ENCODE data around the gene RGS1. TPM values are rescaled to one million over a fixed set of nuclear protein-coding genes. Genes with fewer than 3 reads are reported as not detected.

The RGS1 gene
- total and polyA plus RNA-seq, 9 of the 15 experiments (the other 6 are each of a cell fraction or from before 2014, with no cell fraction given) = not detected

- in situ Hi-C loops (cut with MboI) = no loop called here
- Histone ChIP-seq H3K9me1 (ENCODE audit: control insufficient read depth, insufficient read depth, low read length) (no peaks in the 10 kb centered on the region), H3K9me3 (replicated peaks; ENCODE audit: control insufficient read depth, insufficient read depth, low read depth, low read length) (no peaks in the 10 kb centered on the region), H3K9ac (ENCODE audit: insufficient read depth in 1 of 2, low read depth in 2 of 2, low read length in 2 of 2) (no peak overlapping the region), H2AFZ (ENCODE audit: low read depth, low read length) (no peak overlapping the region), H3K4me1 (replicated peaks in 1 of 2; ENCODE audit: control insufficient read depth in 2 of 2, insufficient read depth in 2 of 2, low read length in 2 of 2) (no peaks in the 10 kb centered on the region), H3K27ac (ENCODE audit: extremely low read depth, low read depth, low read length) (no peak overlapping the region), H3K36me3 (ENCODE audit: control insufficient read depth, insufficient read depth, low read length) (no peaks in the 10 kb centered on the region), H3K4me2 (ENCODE audit: insufficient read depth, low read length) (no peak overlapping the region), H4K20me1 (replicated peaks; ENCODE audit: control insufficient read depth, insufficient read depth, low read length) (no peaks in the 10 kb centered on the region), H3K27me3 (ENCODE audit: control insufficient read depth in 2 of 2, insufficient read depth in 2 of 2, low read length in 2 of 2) (no peaks in the 10 kb centered on the region), H3K79me2 (ENCODE audit: control insufficient read depth, insufficient read depth, low read length) (no peaks in the 10 kb centered on the region), H3K4me3 (no peak overlapping the region)
- FAIRE-seq (no peak), ATAC-seq (no peak), DNase-seq (ENCODE audit: extremely low read depth in 1 of 4, low spot score in 3 of 4) (no peak)
- ChIA-PET CTCF (ENCODE audit: low intra/inter-chr PET ratio) (no interaction called here), POLR2A (no interaction called here)
- intact Hi-C loops (cut with micrococcal nuclease) = no loop called here
- BruUV-seq (replicated peaks) = no TSS peak
- TF ChIP-seq MTA1 (IDR thresholded peaks at IDR 0.05; ENCODE audit: borderline replicate concordance) (no peak), TARDBP (IDR thresholded peaks at IDR 0.05) (no peak), ZBTB1 (CRISPR knock-in tag; IDR thresholded peaks at IDR 0.05; ENCODE audit: borderline replicate concordance, low read depth) (no peak), MAFF (IDR thresholded peaks at IDR 0.05; ENCODE audit: low read length) (no peak), PHTF2 (CRISPR knock-in tag; IDR thresholded peaks at IDR 0.05) (no peak), RBM39 (optimal IDR thresholded peaks at IDR 0.05; ENCODE audit: low read depth, low read length) (no peak), DPF2 (IDR thresholded peaks at IDR 0.05) (no peak), ZNF780A (CRISPR knock-in tag; IDR thresholded peaks at IDR 0.05) (no peak)
- TF ChIP-seq, protein P1, sequence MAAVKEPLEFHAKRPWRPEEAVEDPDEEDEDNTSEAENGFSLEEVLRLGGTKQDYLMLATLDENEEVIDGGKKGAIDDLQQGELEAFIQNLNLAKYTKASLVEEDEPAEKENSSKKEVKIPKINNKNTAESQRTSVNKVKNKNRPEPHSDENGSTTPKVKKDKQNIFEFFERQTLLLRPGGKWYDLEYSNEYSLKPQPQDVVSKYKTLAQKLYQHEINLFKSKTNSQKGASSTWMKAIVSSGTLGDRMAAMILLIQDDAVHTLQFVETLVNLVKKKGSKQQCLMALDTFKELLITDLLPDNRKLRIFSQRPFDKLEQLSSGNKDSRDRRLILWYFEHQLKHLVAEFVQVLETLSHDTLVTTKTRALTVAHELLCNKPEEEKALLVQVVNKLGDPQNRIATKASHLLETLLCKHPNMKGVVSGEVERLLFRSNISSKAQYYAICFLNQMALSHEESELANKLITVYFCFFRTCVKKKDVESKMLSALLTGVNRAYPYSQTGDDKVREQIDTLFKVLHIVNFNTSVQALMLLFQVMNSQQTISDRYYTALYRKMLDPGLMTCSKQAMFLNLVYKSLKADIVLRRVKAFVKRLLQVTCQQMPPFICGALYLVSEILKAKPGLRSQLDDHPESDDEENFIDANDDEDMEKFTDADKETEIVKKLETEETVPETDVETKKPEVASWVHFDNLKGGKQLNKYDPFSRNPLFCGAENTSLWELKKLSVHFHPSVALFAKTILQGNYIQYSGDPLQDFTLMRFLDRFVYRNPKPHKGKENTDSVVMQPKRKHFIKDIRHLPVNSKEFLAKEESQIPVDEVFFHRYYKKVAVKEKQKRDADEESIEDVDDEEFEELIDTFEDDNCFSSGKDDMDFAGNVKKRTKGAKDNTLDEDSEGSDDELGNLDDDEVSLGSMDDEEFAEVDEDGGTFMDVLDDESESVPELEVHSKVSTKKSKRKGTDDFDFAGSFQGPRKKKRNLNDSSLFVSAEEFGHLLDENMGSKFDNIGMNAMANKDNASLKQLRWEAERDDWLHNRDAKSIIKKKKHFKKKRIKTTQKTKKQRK (IDR thresholded peaks at IDR 0.05; ENCODE audit: borderline replicate concordance, low read depth, low read length) = no peak
- TF ChIP-seq, protein P2, sequence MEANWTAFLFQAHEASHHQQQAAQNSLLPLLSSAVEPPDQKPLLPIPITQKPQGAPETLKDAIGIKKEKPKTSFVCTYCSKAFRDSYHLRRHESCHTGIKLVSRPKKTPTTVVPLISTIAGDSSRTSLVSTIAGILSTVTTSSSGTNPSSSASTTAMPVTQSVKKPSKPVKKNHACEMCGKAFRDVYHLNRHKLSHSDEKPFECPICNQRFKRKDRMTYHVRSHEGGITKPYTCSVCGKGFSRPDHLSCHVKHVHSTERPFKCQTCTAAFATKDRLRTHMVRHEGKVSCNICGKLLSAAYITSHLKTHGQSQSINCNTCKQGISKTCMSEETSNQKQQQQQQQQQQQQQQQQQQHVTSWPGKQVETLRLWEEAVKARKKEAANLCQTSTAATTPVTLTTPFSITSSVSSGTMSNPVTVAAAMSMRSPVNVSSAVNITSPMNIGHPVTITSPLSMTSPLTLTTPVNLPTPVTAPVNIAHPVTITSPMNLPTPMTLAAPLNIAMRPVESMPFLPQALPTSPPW (CRISPR knock-in tag; IDR thresholded peaks at IDR 0.05) = no peak
- TF ChIP-seq, protein P3, sequence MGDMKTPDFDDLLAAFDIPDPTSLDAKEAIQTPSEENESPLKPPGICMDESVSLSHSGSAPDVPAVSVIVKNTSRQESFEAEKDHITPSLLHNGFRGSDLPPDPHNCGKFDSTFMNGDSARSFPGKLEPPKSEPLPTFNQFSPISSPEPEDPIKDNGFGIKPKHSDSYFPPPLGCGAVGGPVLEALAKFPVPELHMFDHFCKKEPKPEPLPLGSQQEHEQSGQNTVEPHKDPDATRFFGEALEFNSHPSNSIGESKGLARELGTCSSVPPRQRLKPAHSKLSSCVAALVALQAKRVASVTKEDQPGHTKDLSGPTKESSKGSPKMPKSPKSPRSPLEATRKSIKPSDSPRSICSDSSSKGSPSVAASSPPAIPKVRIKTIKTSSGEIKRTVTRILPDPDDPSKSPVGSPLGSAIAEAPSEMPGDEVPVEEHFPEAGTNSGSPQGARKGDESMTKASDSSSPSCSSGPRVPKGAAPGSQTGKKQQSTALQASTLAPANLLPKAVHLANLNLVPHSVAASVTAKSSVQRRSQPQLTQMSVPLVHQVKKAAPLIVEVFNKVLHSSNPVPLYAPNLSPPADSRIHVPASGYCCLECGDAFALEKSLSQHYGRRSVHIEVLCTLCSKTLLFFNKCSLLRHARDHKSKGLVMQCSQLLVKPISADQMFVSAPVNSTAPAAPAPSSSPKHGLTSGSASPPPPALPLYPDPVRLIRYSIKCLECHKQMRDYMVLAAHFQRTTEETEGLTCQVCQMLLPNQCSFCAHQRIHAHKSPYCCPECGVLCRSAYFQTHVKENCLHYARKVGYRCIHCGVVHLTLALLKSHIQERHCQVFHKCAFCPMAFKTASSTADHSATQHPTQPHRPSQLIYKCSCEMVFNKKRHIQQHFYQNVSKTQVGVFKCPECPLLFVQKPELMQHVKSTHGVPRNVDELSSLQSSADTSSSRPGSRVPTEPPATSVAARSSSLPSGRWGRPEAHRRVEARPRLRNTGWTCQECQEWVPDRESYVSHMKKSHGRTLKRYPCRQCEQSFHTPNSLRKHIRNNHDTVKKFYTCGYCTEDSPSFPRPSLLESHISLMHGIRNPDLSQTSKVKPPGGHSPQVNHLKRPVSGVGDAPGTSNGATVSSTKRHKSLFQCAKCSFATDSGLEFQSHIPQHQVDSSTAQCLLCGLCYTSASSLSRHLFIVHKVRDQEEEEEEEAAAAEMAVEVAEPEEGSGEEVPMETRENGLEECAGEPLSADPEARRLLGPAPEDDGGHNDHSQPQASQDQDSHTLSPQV (IDR thresholded peaks at IDR 0.05) = no peak
- TF ChIP-seq, protein P4, sequence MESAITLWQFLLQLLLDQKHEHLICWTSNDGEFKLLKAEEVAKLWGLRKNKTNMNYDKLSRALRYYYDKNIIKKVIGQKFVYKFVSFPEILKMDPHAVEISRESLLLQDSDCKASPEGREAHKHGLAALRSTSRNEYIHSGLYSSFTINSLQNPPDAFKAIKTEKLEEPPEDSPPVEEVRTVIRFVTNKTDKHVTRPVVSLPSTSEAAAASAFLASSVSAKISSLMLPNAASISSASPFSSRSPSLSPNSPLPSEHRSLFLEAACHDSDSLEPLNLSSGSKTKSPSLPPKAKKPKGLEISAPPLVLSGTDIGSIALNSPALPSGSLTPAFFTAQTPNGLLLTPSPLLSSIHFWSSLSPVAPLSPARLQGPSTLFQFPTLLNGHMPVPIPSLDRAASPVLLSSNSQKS (CRISPR knock-in tag; IDR thresholded peaks at IDR 0.05) = no peak
Observed at GRCh38 chr1:192601567-192601966, 26.0 kb downstream of the RGS1 start.

Measured in K562 (cell line).